ENCODE data around the gene MDH2.

Gene MDH2

GRCh38 chr7:76047811-76048667 is at the start of gene MDH2, which contains the start of gene STYXL1:
TSS of gene MDH2 (plus strand) at chr7:76048106. CDS start at chr7:76048161, 55 bp downstream.
TSS of gene STYXL1 (minus strand) at chr7:76048000. CDS start at chr7:76030523, 17,477 bp downstream.
- TF ChIP-seq ESRRG (CRISPR knock-in tag; IDR thresholded peaks at IDR 0.05) = 0 out of 2 replicates have a peak, but pooled peaks have one; percentile 24
- TF ChIP-seq CSDC2 (CRISPR knock-in tag; IDR thresholded peaks at IDR 0.05) = no peak

GRCh38 chr7:76000566-76000965 is 47.3 kb upstream of the MDH2 start:
- no peak for ATAC-seq
- TF ChIP-seq BACH2 (CRISPR knock-in tag; IDR thresholded peaks at IDR 0.05; ENCODE audit: borderline replicate concordance) = no peak
- no peak for TF ChIP-seq GLIS3 (CRISPR knock-in tag; IDR thresholded peaks at IDR 0.05)
- no peak for TF ChIP-seq ZFP30 (CRISPR knock-in tag; IDR thresholded peaks at IDR 0.05)
- TF ChIP-seq TCF4 (CRISPR knock-in tag; IDR thresholded peaks at IDR 0.05; ENCODE audit: borderline replicate concordance) = no peak

More at GRCh38 chr7:76047811-76048667, at the start of gene MDH2, which contains the start of gene STYXL1:
- peak; percentile 98 for ATAC-seq

DNA sequence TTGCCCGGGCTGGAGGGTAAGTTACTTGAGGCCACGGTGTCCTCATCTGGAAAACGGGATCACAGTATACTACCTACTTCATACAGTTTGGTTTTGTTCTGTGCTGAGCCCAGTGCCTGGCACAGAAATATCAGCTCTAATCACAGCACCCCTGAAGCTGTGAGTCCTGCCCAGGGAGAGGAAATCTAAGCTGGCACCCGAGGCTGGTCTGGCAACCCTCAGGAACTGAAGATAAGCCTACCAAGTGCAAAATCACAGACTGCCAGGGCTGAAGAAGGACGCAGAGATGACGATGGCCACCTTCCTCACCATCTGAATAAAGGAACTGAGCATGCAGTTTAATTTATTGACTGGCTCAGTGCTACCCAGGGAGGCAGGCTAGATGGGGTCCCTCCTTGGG is 45.8 kb upstream of the MDH2 start:
- TF ChIP-seq ZNF565 (CRISPR knock-in tag; conservative IDR thresholded peaks at IDR 0.05; ENCODE audit: low read depth) = no peak
- no peak for TF ChIP-seq ARNTL (CRISPR knock-in tag; IDR thresholded peaks at IDR 0.05; ENCODE audit: borderline replicate concordance, low read depth)
- no peak for TF ChIP-seq RARB (CRISPR knock-in tag; IDR thresholded peaks at IDR 0.05)
- no peak for TF ChIP-seq SNAI2 (CRISPR knock-in tag; IDR thresholded peaks at IDR 0.05)
- TF ChIP-seq, protein P1, sequence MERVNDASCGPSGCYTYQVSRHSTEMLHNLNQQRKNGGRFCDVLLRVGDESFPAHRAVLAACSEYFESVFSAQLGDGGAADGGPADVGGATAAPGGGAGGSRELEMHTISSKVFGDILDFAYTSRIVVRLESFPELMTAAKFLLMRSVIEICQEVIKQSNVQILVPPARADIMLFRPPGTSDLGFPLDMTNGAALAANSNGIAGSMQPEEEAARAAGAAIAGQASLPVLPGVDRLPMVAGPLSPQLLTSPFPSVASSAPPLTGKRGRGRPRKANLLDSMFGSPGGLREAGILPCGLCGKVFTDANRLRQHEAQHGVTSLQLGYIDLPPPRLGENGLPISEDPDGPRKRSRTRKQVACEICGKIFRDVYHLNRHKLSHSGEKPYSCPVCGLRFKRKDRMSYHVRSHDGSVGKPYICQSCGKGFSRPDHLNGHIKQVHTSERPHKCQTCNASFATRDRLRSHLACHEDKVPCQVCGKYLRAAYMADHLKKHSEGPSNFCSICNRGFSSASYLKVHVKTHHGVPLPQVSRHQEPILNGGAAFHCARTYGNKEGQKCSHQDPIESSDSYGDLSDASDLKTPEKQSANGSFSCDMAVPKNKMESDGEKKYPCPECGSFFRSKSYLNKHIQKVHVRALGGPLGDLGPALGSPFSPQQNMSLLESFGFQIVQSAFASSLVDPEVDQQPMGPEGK (CRISPR knock-in tag; IDR thresholded peaks at IDR 0.05; ENCODE audit: borderline replicate concordance) = no peak
- no peak for TF ChIP-seq TOX (CRISPR knock-in tag; IDR thresholded peaks at IDR 0.05; ENCODE audit: borderline replicate concordance)
- no peak for ATAC-seq

DNA sequence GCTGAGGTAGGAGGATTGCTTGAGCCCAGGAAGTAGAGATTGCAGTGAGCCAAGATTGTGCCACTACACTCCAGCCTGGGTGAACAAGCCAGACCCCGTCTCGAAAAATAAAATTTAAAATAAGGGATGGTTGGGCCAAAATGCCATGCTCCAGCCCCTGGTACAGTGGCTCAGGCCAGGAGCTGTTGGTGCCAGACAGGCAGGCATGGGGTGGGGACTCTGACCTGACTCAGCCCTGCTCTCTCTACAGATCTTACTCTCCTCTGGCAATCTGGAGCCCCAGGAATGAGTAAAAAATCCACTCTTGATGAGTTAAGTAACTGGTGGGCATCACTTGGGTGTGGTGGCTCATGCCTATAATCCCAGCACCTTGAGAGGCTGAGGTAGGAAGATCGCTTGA is 45.1 kb upstream of the MDH2 start:
- no peak for ATAC-seq
- TF ChIP-seq, protein P2, sequence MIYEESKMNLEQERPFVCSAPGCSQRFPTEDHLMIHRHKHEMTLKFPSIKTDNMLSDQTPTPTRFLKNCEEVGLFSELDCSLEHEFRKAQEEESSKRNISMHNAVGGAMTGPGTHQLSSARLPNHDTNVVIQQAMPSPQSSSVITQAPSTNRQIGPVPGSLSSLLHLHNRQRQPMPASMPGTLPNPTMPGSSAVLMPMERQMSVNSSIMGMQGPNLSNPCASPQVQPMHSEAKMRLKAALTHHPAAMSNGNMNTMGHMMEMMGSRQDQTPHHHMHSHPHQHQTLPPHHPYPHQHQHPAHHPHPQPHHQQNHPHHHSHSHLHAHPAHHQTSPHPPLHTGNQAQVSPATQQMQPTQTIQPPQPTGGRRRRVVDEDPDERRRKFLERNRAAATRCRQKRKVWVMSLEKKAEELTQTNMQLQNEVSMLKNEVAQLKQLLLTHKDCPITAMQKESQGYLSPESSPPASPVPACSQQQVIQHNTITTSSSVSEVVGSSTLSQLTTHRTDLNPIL (CRISPR knock-in tag; IDR thresholded peaks at IDR 0.05; ENCODE audit: low read depth) = no peak
- TF ChIP-seq CSDC2 (CRISPR knock-in tag; IDR thresholded peaks at IDR 0.05) = no peak
- no peak for TF ChIP-seq ISL1 (CRISPR knock-in tag; IDR thresholded peaks at IDR 0.05)
- no peak for TF ChIP-seq OSR1 (CRISPR knock-in tag; IDR thresholded peaks at IDR 0.05)
- TF ChIP-seq ZFP30 (CRISPR knock-in tag; IDR thresholded peaks at IDR 0.05) = no peak
- no peak for TF ChIP-seq ZNF8 (CRISPR knock-in tag; IDR thresholded peaks at IDR 0.05)
- no peak for TF ChIP-seq GLIS3 (CRISPR knock-in tag; IDR thresholded peaks at IDR 0.05)
- TF ChIP-seq, protein P3, sequence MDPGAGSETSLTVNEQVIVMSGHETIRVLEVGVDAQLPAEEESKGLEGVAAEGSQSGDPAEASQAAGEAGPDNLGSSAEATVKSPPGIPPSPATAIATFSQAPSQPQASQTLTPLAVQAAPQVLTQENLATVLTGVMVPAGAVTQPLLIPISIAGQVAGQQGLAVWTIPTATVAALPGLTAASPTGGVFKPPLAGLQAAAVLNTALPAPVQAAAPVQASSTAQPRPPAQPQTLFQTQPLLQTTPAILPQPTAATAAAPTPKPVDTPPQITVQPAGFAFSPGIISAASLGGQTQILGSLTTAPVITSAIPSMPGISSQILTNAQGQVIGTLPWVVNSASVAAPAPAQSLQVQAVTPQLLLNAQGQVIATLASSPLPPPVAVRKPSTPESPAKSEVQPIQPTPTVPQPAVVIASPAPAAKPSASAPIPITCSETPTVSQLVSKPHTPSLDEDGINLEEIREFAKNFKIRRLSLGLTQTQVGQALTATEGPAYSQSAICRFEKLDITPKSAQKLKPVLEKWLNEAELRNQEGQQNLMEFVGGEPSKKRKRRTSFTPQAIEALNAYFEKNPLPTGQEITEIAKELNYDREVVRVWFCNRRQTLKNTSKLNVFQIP (CRISPR knock-in tag; IDR thresholded peaks at IDR 0.05; ENCODE audit: borderline replicate concordance, low read depth) = no peak
- no peak for TF ChIP-seq ESRRG (CRISPR knock-in tag; IDR thresholded peaks at IDR 0.05)
- no peak for TF ChIP-seq ARNTL (CRISPR knock-in tag; IDR thresholded peaks at IDR 0.05; ENCODE audit: borderline replicate concordance, low read depth)
- no peak for TF ChIP-seq PPARA (CRISPR knock-in tag; IDR thresholded peaks at IDR 0.05; ENCODE audit: borderline replicate concordance)
- TF ChIP-seq ZFP3 (CRISPR knock-in tag; IDR thresholded peaks at IDR 0.05) = no peak
- no peak for TF ChIP-seq ZNF565 (CRISPR knock-in tag; conservative IDR thresholded peaks at IDR 0.05; ENCODE audit: low read depth)
- TF ChIP-seq, protein P4, sequence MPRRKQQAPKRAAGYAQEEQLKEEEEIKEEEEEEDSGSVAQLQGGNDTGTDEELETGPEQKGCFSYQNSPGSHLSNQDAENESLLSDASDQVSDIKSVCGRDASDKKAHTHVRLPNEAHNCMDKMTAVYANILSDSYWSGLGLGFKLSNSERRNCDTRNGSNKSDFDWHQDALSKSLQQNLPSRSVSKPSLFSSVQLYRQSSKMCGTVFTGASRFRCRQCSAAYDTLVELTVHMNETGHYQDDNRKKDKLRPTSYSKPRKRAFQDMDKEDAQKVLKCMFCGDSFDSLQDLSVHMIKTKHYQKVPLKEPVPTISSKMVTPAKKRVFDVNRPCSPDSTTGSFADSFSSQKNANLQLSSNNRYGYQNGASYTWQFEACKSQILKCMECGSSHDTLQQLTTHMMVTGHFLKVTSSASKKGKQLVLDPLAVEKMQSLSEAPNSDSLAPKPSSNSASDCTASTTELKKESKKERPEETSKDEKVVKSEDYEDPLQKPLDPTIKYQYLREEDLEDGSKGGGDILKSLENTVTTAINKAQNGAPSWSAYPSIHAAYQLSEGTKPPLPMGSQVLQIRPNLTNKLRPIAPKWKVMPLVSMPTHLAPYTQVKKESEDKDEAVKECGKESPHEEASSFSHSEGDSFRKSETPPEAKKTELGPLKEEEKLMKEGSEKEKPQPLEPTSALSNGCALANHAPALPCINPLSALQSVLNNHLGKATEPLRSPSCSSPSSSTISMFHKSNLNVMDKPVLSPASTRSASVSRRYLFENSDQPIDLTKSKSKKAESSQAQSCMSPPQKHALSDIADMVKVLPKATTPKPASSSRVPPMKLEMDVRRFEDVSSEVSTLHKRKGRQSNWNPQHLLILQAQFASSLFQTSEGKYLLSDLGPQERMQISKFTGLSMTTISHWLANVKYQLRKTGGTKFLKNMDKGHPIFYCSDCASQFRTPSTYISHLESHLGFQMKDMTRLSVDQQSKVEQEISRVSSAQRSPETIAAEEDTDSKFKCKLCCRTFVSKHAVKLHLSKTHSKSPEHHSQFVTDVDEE (CRISPR knock-in tag; IDR thresholded peaks at IDR 0.05) = no peak
- TF ChIP-seq BACH2 (CRISPR knock-in tag; IDR thresholded peaks at IDR 0.05; ENCODE audit: borderline replicate concordance) = no peak
- no peak for TF ChIP-seq TCF4 (CRISPR knock-in tag; IDR thresholded peaks at IDR 0.05; ENCODE audit: borderline replicate concordance)
- no peak for TF ChIP-seq RARB (CRISPR knock-in tag; IDR thresholded peaks at IDR 0.05)
- TF ChIP-seq, protein P1 (CRISPR knock-in tag; IDR thresholded peaks at IDR 0.05; ENCODE audit: borderline replicate concordance) = no peak
- TF ChIP-seq, protein P5, sequence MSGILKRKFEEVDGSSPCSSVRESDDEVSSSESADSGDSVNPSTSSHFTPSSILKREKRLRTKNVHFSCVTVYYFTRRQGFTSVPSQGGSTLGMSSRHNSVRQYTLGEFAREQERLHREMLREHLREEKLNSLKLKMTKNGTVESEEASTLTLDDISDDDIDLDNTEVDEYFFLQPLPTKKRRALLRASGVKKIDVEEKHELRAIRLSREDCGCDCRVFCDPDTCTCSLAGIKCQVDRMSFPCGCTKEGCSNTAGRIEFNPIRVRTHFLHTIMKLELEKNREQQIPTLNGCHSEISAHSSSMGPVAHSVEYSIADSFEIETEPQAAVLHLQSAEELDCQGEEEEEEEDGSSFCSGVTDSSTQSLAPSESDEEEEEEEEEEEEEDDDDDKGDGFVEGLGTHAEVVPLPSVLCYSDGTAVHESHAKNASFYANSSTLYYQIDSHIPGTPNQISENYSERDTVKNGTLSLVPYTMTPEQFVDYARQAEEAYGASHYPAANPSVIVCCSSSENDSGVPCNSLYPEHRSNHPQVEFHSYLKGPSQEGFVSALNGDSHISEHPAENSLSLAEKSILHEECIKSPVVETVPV (CRISPR knock-in tag; IDR thresholded peaks at IDR 0.05) = no peak
- TF ChIP-seq TOX (CRISPR knock-in tag; IDR thresholded peaks at IDR 0.05; ENCODE audit: borderline replicate concordance) = no peak

Measured in SK-N-SH treated with all-trans-retinoic acid at 6 μM for 48 hours (cell line).